Measurements from ENCODE around the gene SYT9.

SYT9 gene

DNA sequence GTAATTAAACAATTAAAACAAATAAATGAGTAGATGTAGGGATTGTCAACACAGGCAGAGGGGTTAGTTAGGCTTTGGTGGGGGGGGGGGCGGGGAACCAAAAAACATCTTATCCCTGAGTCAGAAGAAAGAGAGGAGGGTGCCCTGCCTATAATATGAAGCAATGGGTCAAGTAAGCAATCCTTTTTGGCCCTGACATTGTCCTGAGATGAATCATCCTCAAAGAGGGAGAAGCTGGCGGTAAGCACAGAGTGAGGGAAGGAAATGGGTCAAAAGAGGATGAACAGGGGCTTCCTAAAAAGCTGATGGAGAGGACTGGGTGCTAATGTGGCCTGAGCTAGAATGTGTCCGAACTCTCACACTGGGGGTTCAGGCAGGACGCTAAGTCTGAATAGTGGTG lies 238.3 kb downstream of the SYT9 start:
- Histone ChIP-seq H3K9ac (ENCODE audit: low read length) (no peak overlapping the region), H3K36me3 (ENCODE audit: control insufficient read depth, insufficient read depth, low read length) (no peaks in the 10 kb centered on the region), H3K4me3 (ENCODE audit: low read depth, low read length) (no peak overlapping the region), H3K27ac (ENCODE audit: low read depth, low read length) (no peak overlapping the region), H3K9me3 (ENCODE audit: control insufficient read depth, insufficient read depth, low read depth, low read length) (no peaks in the 10 kb centered on the region), H3K4me1 (ENCODE audit: control insufficient read depth, insufficient read depth, low read length) (peaks cover 8% of the 10 kb centered on the region), H3K27me3 (ENCODE audit: control insufficient read depth, insufficient read depth, low read length) (no peaks in the 10 kb centered on the region)

DNA sequence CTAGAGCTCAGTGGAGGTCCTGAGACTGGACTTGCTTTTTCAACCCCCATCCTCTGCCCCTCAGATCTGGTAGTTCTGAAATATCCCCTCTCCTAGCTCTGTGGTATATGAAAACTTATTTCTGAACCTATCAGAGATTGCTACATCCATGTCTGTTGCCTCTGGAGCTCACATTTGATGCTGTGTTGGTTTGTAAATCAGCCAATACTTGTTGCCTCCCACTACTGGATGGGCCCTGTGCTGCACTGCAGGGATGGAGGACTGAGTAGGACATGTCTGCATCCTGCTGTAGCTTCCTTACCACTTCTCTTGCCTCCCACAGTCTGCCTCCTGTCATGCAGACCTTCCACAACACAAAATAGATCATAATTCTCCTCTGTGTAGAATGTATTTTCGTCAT lies 238.8 kb downstream of the SYT9 start:
- no peaks in the 10 kb centered on the region for H3K27me3 ChIP-seq (ENCODE audit: control insufficient read depth, insufficient read depth, low read length)
- no peak overlapping the region for H3K9ac ChIP-seq (ENCODE audit: low read length)
- no peaks in the 10 kb centered on the region for H3K36me3 ChIP-seq (ENCODE audit: control insufficient read depth, insufficient read depth, low read length)
- peaks cover 3% of the 10 kb centered on the region for H3K4me1 ChIP-seq (ENCODE audit: control insufficient read depth, insufficient read depth, low read length)
- no peaks in the 10 kb centered on the region for H3K9me3 ChIP-seq (ENCODE audit: control insufficient read depth, insufficient read depth, low read depth, low read length)
- H3K4me3 ChIP-seq (ENCODE audit: low read depth, low read length), result no peak overlapping the region
- H3K27ac ChIP-seq (ENCODE audit: low read depth, low read length), result no peak overlapping the region

DNA sequence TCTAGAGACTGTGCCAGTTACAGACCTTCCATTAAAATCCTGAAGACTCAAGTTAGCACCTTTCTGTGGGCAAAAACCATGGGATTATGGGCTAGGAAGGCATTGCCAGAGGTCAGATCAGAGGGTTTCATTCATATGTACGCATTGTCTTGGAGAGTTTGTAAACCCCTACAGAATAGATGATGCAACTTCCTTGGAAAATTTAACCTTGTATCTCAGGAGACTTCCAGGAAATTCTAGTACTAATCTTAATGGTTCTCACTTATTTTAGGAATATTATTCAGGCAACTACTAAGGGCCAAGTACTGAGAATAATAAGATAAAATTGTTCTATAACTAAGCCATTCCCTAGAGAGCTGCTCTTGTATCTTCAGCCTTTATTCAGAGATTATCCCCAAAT lies 240.5 kb downstream of the SYT9 start:
- no peaks in the 10 kb centered on the region for H3K27me3 ChIP-seq (ENCODE audit: control insufficient read depth, insufficient read depth, low read length)
- H3K4me1 ChIP-seq (ENCODE audit: control insufficient read depth, insufficient read depth, low read length), result peaks cover 3% of the 10 kb centered on the region
- H3K9ac ChIP-seq (ENCODE audit: low read length), result no peak overlapping the region
- no peaks in the 10 kb centered on the region for H3K36me3 ChIP-seq (ENCODE audit: control insufficient read depth, insufficient read depth, low read length)
- no peak overlapping the region for H3K27ac ChIP-seq (ENCODE audit: low read depth, low read length)
- no peaks in the 10 kb centered on the region for H3K9me3 ChIP-seq (ENCODE audit: control insufficient read depth, insufficient read depth, low read depth, low read length)
- no peak overlapping the region for H3K4me3 ChIP-seq (ENCODE audit: low read depth, low read length)

DNA sequence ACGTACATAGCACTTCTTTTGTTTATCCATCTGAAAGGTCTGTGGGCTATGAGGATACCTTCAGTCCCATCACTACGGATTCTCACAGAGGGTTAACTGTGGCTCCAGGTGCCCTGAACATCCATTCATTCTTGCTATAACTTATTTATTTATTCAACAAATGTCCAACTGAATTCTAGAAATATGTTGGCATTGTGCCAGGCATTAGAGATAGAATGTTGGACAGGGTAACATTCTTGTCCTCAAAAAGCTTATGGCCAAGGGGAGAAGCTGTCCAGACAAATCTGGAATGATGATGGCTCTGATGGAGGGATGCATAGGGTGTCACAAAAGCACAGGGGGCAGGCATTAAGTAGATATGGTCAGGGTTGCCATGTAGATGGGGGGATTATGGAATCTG lies 242.0 kb downstream of the SYT9 start:
- Histone ChIP-seq H3K27ac (ENCODE audit: low read depth, low read length) (no peak overlapping the region), H3K4me3 (ENCODE audit: low read depth, low read length) (no peak overlapping the region), H3K36me3 (ENCODE audit: control insufficient read depth, insufficient read depth, low read length) (no peaks in the 10 kb centered on the region), H3K27me3 (ENCODE audit: control insufficient read depth, insufficient read depth, low read length) (no peaks in the 10 kb centered on the region), H3K4me1 (ENCODE audit: control insufficient read depth, insufficient read depth, low read length) (peaks cover 4% of the 10 kb centered on the region), H3K9ac (ENCODE audit: low read length) (no peak overlapping the region), H3K9me3 (ENCODE audit: control insufficient read depth, insufficient read depth, low read depth, low read length) (no peaks in the 10 kb centered on the region)

DNA sequence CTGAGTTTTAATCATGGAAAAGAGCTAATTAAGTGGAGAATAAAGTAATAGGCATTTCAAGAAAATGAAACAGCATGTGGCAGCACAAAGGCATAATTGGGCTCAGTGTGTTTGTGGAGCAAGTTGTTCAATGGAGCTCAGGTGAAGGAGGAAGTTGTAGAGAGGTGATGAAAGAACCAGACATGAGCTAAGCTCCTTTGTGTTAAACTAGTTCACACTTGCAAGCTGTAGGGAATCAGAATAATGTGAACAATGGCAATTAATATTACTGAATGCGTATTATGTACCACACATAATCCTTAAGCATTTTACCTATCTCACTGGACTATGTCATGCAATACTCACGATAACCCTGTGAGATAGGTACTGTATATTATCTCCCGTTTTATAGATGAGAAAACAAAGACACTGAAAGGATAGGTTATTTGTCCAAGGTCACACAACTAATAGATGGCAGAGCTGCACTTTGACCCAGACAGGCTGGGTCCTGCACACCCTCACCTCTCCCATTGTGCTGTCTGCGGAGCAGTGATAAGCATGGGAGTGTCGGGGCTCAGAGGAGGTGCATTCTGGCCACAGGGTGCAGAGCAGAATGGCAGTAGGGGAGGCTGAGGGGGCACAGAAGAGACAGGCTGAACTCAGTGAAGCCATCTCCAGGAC lies 242.5 kb downstream of the SYT9 start:
- no peaks in the 10 kb centered on the region for H3K36me3 ChIP-seq (ENCODE audit: control insufficient read depth, insufficient read depth, low read length)
- no peaks in the 10 kb centered on the region for H3K27me3 ChIP-seq (ENCODE audit: control insufficient read depth, insufficient read depth, low read length)
- H3K27ac ChIP-seq (ENCODE audit: low read depth, low read length), result no peak overlapping the region
- H3K4me3 ChIP-seq (ENCODE audit: low read depth, low read length), result no peak overlapping the region
- H3K9ac ChIP-seq (ENCODE audit: low read length), result no peak overlapping the region
- H3K4me1 ChIP-seq (ENCODE audit: control insufficient read depth, insufficient read depth, low read length), result peaks cover 8% of the 10 kb centered on the region
- H3K9me3 ChIP-seq (ENCODE audit: control insufficient read depth, insufficient read depth, low read depth, low read length), result no peaks in the 10 kb centered on the region

DNA sequence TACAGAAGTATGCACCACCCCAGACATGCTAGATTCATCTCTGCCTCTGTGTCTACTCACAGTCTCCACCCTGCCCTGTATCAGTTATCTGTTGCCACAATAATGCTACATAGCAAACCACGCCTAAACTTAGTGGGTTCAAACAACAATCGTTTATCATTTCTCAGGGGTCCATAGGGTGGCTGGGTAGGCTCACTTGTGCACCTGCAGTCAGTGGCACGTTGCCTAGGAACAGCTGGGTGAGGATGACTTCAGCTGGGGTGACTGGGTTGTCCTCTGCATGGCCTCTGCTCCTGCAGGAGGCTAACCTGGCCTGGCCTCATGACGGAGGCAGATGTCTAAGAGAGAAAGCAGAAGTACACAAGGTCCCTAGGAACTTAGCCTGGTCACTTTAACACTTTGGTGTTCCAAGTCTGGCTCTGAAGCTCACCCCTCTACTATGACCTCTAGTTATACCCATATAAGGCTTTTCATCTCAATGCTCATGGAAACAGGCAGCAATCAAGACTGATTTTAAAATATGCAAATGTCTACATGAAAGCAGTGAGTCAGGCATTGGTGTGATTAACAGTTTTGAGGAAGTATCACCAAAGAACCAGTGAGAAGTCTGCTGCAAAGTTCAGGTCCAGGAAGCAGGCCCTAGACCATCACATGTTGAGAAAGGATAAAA lies 244.3 kb downstream of the SYT9 start:
- no peaks in the 10 kb centered on the region for H3K27me3 ChIP-seq (ENCODE audit: control insufficient read depth, insufficient read depth, low read length)
- no peak overlapping the region for H3K27ac ChIP-seq (ENCODE audit: low read depth, low read length)

DNA sequence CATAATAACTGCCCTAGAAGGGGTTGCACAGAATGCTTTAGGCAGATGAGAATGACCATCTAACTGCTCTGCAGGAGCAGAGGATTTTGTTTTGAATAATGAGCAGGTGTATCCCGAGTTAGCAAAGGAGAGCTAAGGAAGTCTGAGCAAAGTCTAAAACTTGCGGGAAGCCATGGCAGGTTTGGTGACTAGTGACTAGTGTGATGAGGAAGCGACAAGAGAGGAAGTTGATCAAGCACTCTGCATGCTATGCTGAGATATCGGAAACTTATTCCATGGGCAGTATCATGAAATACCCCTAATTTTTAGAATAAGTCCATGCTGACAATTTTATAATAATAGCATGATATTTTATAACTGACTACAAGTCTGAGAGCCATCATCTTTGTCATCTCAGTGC lies 246.5 kb downstream of the SYT9 start:
- Histone ChIP-seq H3K4me3 (ENCODE audit: low read depth, low read length) (no peak overlapping the region), H3K27ac (ENCODE audit: low read depth, low read length) (no peak overlapping the region), H3K27me3 (ENCODE audit: control insufficient read depth, insufficient read depth, low read length) (no peaks in the 10 kb centered on the region), H3K9ac (ENCODE audit: low read length) (no peak overlapping the region), H3K4me1 (ENCODE audit: control insufficient read depth, insufficient read depth, low read length) (peaks cover 13% of the 10 kb centered on the region), H3K9me3 (ENCODE audit: control insufficient read depth, insufficient read depth, low read depth, low read length) (no peaks in the 10 kb centered on the region), H3K36me3 (ENCODE audit: control insufficient read depth, insufficient read depth, low read length) (no peaks in the 10 kb centered on the region)

More for the DNA sequence above, 244.3 kb downstream of the SYT9 start:
- Histone ChIP-seq H3K4me1 (ENCODE audit: control insufficient read depth, insufficient read depth, low read length) (peaks cover 12% of the 10 kb centered on the region), H3K4me3 (ENCODE audit: low read depth, low read length) (no peak overlapping the region), H3K9me3 (ENCODE audit: control insufficient read depth, insufficient read depth, low read depth, low read length) (no peaks in the 10 kb centered on the region), H3K9ac (ENCODE audit: low read length) (no peak overlapping the region), H3K36me3 (ENCODE audit: control insufficient read depth, insufficient read depth, low read length) (no peaks in the 10 kb centered on the region)

DNA sequence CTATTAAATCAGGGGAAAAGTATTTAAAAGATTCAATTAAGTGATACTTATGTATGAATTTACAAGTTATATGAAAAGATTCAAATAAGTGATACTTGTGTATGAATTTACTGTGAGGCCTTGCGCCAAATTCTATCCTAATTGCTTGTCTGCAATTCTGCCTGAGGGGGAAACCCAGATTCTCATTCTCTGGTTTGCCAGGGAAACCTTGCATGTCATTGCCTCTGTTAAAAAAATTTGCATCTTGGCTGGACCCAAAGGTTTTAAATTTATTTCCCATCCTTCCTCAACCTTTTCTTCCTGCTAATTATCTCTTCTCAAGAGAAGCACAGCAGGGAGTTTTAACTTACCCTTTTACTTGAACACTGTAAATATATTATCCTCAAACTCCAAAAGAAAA lies 247.4 kb downstream of the SYT9 start:
- Histone ChIP-seq H3K9ac (ENCODE audit: low read length) (no peak overlapping the region), H3K4me3 (ENCODE audit: low read depth, low read length) (no peak overlapping the region), H3K36me3 (ENCODE audit: control insufficient read depth, insufficient read depth, low read length) (no peaks in the 10 kb centered on the region)

DNA sequence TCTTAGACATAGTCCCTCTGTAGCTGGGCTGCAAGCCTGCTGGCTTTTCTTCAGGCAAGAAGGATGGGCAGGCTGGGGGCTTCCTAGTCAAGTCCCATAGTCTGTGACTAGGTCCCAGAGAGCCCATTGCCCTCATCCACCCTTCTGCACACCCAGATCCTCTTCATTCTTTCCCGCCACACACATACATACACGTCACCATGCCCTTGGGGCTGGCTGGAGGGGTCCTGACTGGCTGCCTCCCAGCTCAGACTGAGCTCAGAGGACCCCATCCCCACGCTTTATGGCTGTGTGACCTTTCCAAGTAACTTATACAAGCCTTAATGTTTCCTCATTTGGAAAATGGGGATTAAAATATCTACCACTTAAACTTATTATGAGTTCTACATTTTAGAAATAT lies 248.5 kb downstream of the SYT9 start:
- no peak overlapping the region for H3K27ac ChIP-seq (ENCODE audit: low read depth, low read length)
- H3K36me3 ChIP-seq (ENCODE audit: control insufficient read depth, insufficient read depth, low read length), result no peaks in the 10 kb centered on the region
- no peaks in the 10 kb centered on the region for H3K9me3 ChIP-seq (ENCODE audit: control insufficient read depth, insufficient read depth, low read depth, low read length)
- no peak overlapping the region for H3K4me3 ChIP-seq (ENCODE audit: low read depth, low read length)
- H3K9ac ChIP-seq (ENCODE audit: low read length), result no peak overlapping the region
- no peaks in the 10 kb centered on the region; the same call in 1 of the 2 replicates for H3K27me3 ChIP-seq (ENCODE audit: control insufficient read depth, insufficient read depth, low read length)
- peaks cover 13% of the 10 kb centered on the region for H3K4me1 ChIP-seq (ENCODE audit: control insufficient read depth, insufficient read depth, low read length)

More for the DNA sequence above, 247.4 kb downstream of the SYT9 start:
- Histone ChIP-seq H3K27me3 (ENCODE audit: control insufficient read depth, insufficient read depth, low read length) (no peaks in the 10 kb centered on the region), H3K9me3 (ENCODE audit: control insufficient read depth, insufficient read depth, low read depth, low read length) (no peaks in the 10 kb centered on the region), H3K4me1 (ENCODE audit: control insufficient read depth, insufficient read depth, low read length) (peaks cover 13% of the 10 kb centered on the region), H3K27ac (ENCODE audit: low read depth, low read length) (no peak overlapping the region)

DNA sequence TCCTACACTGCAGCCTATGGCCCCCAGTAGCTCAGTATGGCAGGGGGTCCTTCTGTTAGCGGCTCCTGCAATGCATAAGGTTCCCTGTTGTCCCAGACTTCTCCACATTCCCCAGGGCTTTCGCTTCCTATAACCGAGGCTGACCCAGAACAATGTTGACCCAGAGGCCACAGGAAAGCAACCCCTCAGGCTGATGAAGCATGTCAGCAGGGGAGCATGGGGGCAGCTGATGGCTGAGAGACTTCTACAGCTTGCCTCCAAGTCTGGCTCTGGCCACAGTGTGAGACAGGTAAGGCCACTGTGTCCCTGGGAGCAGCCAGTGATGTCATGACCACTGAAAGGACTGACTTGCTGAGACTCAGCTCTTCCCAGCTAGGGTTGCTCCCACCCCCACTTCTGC lies 249.5 kb downstream of the SYT9 start:
- no peak overlapping the region for H3K4me3 ChIP-seq (ENCODE audit: low read depth, low read length)
- no peaks in the 10 kb centered on the region for H3K9me3 ChIP-seq (ENCODE audit: control insufficient read depth, insufficient read depth, low read depth, low read length)
- no peaks in the 10 kb centered on the region for H3K36me3 ChIP-seq (ENCODE audit: control insufficient read depth, insufficient read depth, low read length)
- no peak overlapping the region for H3K9ac ChIP-seq (ENCODE audit: low read length)
- no peaks in the 10 kb centered on the region; the same call in 1 of the 2 replicates for H3K27me3 ChIP-seq (ENCODE audit: control insufficient read depth, insufficient read depth, low read length)
- H3K4me1 ChIP-seq (ENCODE audit: control insufficient read depth, insufficient read depth, low read length), result peaks cover 13% of the 10 kb centered on the region
- no peak overlapping the region for H3K27ac ChIP-seq (ENCODE audit: low read depth, low read length)

DNA sequence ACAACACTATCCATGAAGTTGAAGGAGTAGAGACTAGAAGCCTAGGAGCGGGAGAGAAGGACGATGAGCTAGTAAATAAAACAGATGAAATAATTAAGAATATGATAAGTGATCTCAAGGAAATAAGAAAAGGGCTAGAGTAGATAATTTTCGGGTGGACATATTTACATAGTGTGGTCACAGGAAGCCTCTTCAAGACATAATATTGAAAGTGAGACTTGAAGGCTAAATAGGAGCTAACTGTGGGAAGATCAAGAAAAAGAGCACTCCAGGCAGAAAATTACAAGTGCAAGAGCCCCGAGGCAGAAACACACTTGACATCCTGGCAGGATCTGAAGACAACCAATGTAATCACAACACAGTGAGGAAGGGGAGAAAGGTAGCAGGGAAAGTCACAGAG lies 250.2 kb downstream of the SYT9 start:
- Histone ChIP-seq H3K9ac (ENCODE audit: low read length) (no peak overlapping the region), H3K36me3 (ENCODE audit: control insufficient read depth, insufficient read depth, low read length) (no peaks in the 10 kb centered on the region), H3K27me3 (ENCODE audit: control insufficient read depth, insufficient read depth, low read length) (no peaks in the 10 kb centered on the region; the same call in 1 of the 2 replicates), H3K9me3 (ENCODE audit: control insufficient read depth, insufficient read depth, low read depth, low read length) (no peaks in the 10 kb centered on the region), H3K4me3 (ENCODE audit: low read depth, low read length) (no peak overlapping the region), H3K27ac (ENCODE audit: low read depth, low read length) (no peak overlapping the region), H3K4me1 (ENCODE audit: control insufficient read depth, insufficient read depth, low read length) (peaks cover 13% of the 10 kb centered on the region)
